ENCODE measurements around the gene RAB11FIP5.

RAB11FIP5 gene

GRCh38 chr2:73071360-73072128 is 41.2 kb downstream of the RAB11FIP5 start, which contains the start of gene SFXN5:
Gene SFXN5 (minus strand): TSS chr2:73071712. CDS start chr2:73071705, 7 bp downstream.
- no peak for TF ChIP-seq GATA3 (IDR thresholded peaks at IDR 0.05; ENCODE audit: low read depth, low read length)
- TF ChIP-seq GATA2 (IDR thresholded peaks at IDR 0.05; ENCODE audit: low read depth, low read length), result no peak

DNA sequence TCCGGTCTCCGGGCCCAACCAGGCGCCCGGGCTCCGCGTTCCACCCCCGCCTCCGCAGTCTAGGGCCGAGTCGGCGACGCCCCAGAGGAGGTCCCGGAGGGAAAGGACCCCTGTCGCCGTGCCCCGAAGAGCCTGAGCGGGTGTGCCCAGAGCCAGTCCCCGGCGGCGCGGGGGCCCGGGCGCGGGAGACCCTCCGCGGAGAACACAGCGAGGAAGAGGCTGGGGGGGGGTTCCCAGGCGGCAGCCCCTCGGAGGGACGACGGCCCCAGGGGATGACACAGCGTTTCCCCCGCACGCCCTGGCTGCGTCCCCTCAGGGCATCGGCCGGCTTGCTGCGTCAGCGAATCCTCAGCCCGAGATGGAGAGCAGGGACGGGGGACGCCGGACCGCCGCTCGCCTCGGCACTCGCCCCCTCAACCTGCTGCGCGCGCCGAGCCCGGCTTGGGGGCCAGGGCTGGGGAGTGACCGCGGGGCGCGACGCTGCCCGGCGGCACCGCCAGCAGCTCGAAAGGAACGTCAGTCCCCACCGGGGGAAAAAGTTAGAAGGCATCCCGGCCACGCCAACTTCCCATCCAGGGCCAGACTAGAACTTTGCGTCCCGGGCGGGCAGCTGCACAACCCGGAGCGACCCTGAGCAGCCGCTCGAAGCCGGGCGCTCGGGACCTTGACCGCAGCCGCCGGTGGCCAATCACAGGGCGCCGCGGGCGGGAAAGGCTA is 41.9 kb downstream of the RAB11FIP5 start:
- no peak for TF ChIP-seq GATA3 (IDR thresholded peaks at IDR 0.05; ENCODE audit: low read depth, low read length)
- TF ChIP-seq GATA2 (IDR thresholded peaks at IDR 0.05; ENCODE audit: low read depth, low read length), result no peak

DNA sequence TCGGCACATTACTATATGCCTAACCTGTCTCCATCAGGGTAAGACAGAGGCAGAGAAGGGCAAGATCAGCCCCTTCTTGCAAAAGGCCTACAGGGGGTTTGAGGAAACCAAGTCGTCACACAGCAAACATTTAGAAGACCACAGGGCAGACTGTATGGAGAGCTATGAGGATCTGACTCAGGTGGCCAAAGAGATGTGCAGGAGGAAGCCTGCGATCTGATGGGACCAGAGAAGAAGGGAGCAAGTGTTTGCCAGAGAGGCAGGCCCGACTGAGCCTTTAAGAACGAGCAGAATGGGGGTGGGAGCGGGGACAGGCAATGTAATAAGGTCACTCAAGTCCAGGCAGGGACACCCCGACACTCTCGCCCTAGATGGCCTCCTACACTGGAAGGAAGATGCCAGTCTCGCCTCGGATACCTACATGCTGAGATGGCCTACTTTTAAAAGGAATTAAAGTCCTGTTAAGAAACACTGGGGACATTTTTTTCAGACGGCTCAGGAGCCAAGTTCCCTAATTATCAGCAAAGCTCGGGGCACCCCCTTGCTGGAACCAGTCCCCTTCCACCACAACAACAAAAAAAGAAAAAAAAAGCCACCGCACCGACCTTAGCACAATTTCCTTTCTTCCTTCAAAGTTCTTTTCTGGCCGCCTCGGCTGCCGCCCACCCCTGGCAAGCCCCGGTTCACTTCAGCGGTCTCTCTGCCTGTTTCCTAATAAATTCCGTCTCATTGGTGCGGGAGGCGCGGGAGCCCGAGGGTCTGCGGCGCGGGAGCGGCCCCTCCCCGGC is 42.7 kb downstream of the RAB11FIP5 start:
- no peak for TF ChIP-seq GATA3 (IDR thresholded peaks at IDR 0.05; ENCODE audit: low read depth, low read length)
- TF ChIP-seq GATA2 (IDR thresholded peaks at IDR 0.05; ENCODE audit: low read depth, low read length), result no peak

DNA sequence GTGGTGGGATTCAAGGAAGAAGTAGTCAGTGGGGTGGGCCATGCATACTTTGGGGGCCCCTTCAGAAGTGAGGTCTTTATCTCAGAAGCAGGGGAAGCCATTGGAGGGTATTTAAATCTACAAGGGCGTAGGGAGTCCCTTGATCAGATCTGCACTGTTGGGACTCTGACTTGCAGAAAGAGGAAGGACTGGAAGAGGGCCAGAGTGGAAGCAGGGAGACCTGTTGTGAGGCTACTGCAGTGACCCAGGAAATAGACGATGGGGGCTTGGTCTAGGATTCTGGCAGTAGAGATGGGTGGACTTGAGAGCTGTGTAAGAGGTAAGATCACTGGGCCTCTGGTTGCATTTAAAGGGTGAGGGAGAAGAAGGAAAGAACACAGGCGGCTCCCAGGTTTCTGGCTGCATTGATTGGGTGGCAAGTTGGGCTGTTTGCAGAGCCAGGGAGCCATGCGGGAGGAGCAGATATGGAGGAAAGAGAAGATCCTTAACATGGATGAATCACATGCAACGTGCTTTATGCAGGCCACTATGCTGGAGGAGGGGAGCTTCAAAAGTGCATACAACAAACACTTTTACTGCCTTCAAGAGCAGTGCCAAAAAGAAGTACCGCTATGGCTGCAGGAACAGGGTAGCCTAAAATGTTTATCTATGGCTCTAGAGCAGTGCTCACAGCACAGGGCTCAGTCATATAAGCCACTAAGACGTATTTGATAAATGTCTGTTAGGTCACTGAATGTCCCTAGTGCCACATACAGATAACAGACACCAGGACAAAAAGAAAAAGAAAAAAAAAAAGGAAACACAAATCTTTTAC is 43.5 kb downstream of the RAB11FIP5 start:
- TF ChIP-seq GATA2 (IDR thresholded peaks at IDR 0.05; ENCODE audit: low read depth, low read length), result no peak
- TF ChIP-seq GATA3 (IDR thresholded peaks at IDR 0.05; ENCODE audit: low read depth, low read length), result no peak

GRCh38 chr2:73068147-73068546 is 44.6 kb downstream of the RAB11FIP5 start:
- TF ChIP-seq GATA3 (IDR thresholded peaks at IDR 0.05; ENCODE audit: low read depth, low read length) (no peak), GATA2 (IDR thresholded peaks at IDR 0.05; ENCODE audit: low read depth, low read length) (no peak)

DNA sequence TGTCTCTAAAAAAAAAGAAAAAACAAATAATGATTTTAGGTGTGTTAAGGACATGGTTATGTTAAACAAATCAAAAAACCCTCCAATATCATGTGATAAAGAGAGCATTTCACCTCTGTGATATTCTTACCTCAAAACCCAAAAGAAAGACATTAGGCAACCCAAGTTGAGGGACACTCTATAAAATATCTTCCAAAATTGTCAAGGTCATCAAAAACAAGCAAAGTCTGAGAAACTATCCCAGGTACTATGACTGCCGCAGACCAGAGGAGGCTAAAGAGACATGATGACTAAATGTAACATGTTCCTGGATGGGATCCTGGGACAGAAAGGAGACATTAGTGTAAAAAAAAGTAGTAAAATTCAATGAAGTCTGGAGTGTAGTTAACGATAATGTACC is 45.7 kb downstream of the RAB11FIP5 start:
- TF ChIP-seq GATA3 (IDR thresholded peaks at IDR 0.05; ENCODE audit: low read depth, low read length) (no peak), GATA2 (IDR thresholded peaks at IDR 0.05; ENCODE audit: low read depth, low read length) (no peak)

DNA sequence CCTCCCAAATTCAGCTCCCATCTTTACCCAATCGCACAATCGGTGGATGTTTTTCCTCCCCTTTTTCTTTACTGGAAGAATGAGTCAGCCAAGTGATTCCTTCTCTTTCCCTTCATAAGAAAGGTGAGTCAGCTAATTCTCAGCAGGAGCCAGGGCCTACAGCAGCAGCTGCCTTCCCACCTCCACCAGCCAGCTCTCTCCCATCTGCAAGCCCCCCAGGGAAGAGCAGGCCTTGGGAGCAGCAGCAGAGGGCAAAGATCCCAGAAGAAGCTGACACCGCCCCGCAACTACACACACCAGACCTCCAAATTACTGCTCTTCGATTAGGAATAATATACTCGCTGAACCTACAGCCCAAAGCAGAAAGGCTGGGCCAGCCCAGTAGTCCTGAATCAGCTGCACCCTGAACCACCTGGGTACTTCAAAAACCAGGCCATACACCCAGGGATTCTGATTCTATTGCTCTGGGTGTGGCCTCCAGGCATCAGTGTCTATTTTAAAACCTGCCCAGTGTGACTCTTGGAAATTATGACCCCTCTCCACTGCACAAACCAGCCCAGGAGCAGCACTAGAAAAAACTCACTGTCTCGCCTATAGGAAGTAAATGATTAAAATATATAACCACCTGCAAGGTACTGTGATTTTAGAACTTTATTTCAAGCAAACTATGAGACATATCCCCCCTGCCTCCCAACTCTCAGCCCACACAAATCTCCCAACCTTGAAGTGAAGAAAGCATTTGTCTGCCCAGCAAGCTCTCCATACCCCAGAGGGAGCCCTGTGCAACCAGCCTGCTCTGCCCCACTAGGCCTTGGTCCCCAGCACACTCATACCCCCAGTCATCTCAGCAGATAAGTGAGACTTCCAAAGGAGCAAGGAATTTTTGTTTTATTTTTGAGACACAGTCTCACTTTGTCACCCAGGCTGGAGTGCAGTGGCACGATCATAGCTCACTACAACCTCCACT is 48.6 kb downstream of the RAB11FIP5 start:
- TF ChIP-seq GATA3 (IDR thresholded peaks at IDR 0.05; ENCODE audit: low read depth, low read length), result no peak
- TF ChIP-seq GATA2 (IDR thresholded peaks at IDR 0.05; ENCODE audit: low read depth, low read length), result no peak

DNA sequence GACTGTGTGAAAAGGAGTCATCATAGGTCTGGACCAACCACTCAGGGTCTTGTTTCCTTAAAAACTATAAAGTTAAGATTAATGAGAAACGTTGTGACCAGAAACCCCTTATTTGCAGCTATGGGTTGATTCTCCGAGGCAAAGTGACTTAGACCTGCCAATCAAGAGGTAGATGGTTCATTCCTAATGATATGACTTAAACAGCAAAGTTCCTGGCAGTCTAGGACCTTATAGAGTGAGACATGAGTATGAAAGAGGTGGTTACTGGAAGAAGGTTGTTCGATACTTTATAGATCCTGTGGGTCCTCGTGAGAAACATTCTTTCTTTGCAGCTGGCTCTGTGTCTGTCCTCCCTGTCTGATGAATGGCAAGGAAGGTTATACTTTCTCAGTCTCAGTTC is 49.3 kb downstream of the RAB11FIP5 start:
- no peak for TF ChIP-seq GATA3 (IDR thresholded peaks at IDR 0.05; ENCODE audit: low read depth, low read length)

DNA sequence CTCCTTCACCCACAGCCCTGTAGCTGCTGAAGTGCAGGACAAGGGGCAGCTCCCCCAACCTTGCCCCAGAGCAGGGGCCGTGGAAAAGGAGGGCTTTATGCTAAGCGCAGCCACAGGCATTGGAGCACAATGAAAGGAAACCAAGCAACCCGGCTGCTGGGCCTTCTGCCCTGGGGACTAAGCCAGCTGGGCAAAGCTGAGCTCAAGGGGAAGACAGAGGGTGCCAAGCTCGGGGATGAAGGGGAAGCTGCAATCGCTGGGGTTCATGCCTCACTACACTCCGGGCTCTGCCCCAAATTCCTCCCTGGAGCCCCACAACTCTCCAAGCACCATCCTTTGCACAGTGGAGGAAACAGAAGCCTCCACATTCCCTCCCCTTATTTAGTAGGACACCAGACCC is 53.6 kb downstream of the RAB11FIP5 start:
- no peak for TF ChIP-seq GATA2 (IDR thresholded peaks at IDR 0.05; ENCODE audit: low read depth, low read length)
- no peak for TF ChIP-seq GATA3 (IDR thresholded peaks at IDR 0.05; ENCODE audit: low read depth, low read length)

DNA sequence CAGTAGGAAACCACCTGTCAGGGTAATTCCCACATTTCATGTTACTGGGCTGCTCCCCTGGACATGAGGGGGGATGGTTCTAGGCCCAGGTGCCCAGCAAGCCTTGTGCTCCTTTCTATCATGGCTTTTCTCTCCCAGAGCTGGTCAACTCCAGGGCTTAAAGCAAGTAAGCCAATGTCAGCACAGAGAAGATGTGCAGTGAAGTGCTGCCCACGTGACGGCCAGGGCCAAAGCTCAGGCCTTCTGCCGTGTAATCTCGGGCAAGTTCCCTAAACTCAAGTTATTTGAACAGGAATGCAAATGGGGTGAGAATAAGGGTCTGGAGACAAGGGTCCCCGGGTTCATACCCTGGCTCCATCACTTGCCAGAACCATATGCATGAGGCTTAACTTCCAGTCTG is 57.8 kb downstream of the RAB11FIP5 start:
- no peak for TF ChIP-seq GATA2 (IDR thresholded peaks at IDR 0.05; ENCODE audit: low read depth, low read length)
- TF ChIP-seq GATA3 (IDR thresholded peaks at IDR 0.05; ENCODE audit: low read depth, low read length), result no peak

DNA sequence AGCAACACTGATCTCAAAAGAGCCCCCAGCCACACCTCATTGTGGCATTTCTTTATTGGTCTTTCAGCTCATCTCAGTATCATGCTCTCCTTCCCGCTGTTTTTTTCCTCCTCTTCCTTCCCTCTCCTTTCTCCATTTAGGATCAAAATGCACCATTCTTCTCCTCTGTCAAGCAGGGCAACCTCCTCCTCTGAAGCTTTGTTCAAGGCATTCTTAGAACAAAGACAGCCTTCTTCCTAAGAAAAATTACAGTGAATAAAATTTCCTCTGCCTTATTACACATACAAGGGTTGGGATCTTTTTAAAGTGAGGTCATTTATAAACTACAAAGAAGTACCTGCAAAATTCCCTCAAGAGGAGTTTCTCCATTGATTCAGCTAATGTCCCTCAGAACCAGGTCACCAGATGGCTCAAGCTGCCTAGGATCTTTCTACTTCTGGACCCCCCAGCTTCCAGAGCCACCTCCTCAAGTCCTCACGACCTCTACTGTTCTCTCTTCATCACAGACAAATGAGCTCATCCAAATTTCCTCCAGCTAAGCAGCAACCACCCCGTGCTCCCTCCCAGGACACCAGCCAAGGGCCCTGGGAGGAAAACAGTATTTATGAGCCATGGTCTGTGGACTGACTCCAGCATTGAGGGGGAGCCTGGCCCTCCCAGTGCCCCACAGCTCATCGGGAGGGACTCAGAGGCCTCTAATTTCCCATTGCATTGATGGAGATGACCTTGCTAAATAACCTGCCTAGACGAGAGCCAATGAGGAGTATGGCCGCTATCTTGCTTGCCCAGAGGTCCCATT is 59.2 kb downstream of the RAB11FIP5 start:
- no peak for TF ChIP-seq GATA2 (IDR thresholded peaks at IDR 0.05; ENCODE audit: low read depth, low read length)
- TF ChIP-seq GATA3 (IDR thresholded peaks at IDR 0.05; ENCODE audit: low read depth, low read length), result no peak

- no peak for TF ChIP-seq GATA2 (IDR thresholded peaks at IDR 0.05; ENCODE audit: low read depth, low read length)
- no peak for TF ChIP-seq GATA3 (IDR thresholded peaks at IDR 0.05; ENCODE audit: low read depth, low read length)
Measured at GRCh38 chr2:73050121-73050545, 62.6 kb downstream of the RAB11FIP5 start.

All from SH-SY5Y (cell line).